ENCODE measurements around the gene METTL24. TPM values are rescaled to one million over a fixed set of nuclear protein-coding genes. Genes with fewer than 3 reads are reported as not detected.
"Not testable (repeated sequence)": the region's sequence is repeated elsewhere in the genome, so short reads cannot be mapped to it uniquely, and the experiment has no call there.

The METTL24 gene
- total RNA-seq, 1 donor from 2014 or later: not detected

- intact Hi-C loops (cut with micrococcal nuclease): no loop called here
- no peak overlapping the region for H3K27ac Mint-ChIP-seq
- no peak overlapping the region for H3K4me3 Mint-ChIP-seq
- no peak for DNase-seq
- H3K36me3 Mint-ChIP-seq (ENCODE audit: low read depth): no peaks in the 10 kb centered on the region
- no peaks in the 10 kb centered on the region for H3K4me1 Mint-ChIP-seq
- H3K9me3 Mint-ChIP-seq: peaks cover 12% of the 10 kb centered on the region
- peaks cover 6% of the 10 kb centered on the region for H3K27me3 Mint-ChIP-seq
These were observed 88.0 kb downstream of the METTL24 start for GRCh38 chr6:110270165-110270564.

DNA sequence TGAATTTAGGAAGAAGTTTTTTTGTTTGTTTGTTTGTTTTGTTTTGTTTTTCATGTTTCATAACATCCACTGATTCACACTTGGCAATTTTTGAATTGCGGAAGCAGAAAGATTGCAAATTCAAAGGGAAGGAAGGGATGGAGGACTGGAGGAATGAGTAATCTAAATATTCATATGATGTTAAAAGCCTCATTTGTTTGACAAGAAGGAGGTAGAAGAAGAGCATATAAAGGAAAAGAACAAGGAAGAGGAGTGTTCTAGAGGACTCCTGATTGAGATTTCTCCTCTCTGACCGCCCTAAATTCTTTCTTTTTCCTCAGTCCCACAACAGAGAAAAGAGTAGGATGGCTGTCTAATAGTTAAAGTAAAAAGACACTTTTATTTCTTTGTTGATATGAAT is 88.5 kb downstream of the METTL24 start:
- H3K27ac Mint-ChIP-seq: no peak overlapping the region
- intact Hi-C loops (cut with micrococcal nuclease): no loop called here
- DNase-seq: no peak
- H3K4me3 Mint-ChIP-seq: no peak overlapping the region
- no peaks in the 10 kb centered on the region for H3K36me3 Mint-ChIP-seq (ENCODE audit: low read depth)
- H3K4me1 Mint-ChIP-seq: no peaks in the 10 kb centered on the region
- H3K27me3 Mint-ChIP-seq: peaks cover 6% of the 10 kb centered on the region
- H3K9me3 Mint-ChIP-seq: peaks cover 9% of the 10 kb centered on the region

- intact Hi-C loops (cut with micrococcal nuclease): no loop called here
- no peaks in the 10 kb centered on the region for H3K36me3 Mint-ChIP-seq (ENCODE audit: low read depth)
- H3K27me3 Mint-ChIP-seq: peaks cover 2% of the 10 kb centered on the region
- no peak for DNase-seq
- H3K4me3 Mint-ChIP-seq: no peak overlapping the region
- H3K9me3 Mint-ChIP-seq: peaks cover 4% of the 10 kb centered on the region
- no peak overlapping the region for H3K27ac Mint-ChIP-seq
- no peaks in the 10 kb centered on the region for H3K4me1 Mint-ChIP-seq
These were observed 91.2 kb downstream of the METTL24 start for GRCh38 chr6:110266996-110267395.

DNA sequence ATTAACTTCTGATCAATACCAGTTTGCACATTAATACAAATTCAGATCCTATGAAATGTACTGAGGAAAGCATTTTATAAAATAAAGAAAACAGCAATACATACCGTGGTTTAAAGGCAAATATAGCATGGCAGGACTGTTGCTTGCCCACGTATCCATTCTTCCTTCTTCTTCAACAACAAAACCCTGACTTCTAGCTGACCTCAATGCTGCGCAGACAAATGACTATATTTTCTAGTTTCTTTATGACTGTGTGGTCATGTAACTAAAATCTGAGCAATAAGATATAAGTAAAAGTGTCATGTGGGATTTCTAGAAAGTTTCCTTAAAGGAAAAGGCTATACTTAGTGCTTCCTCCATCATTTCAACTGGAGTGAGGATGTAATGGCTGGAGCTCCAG is 92.9 kb downstream of the METTL24 start:
- Mint-ChIP-seq H3K9me3 (peaks cover 4% of the 10 kb centered on the region), H3K27me3 (peaks cover 2% of the 10 kb centered on the region), H3K36me3 (ENCODE audit: low read depth) (no peaks in the 10 kb centered on the region), H3K27ac (no peak overlapping the region), H3K4me3 (no peak overlapping the region), H3K4me1 (no peaks in the 10 kb centered on the region)
- intact Hi-C loops (cut with micrococcal nuclease): no loop called here
- no peak for DNase-seq

DNA sequence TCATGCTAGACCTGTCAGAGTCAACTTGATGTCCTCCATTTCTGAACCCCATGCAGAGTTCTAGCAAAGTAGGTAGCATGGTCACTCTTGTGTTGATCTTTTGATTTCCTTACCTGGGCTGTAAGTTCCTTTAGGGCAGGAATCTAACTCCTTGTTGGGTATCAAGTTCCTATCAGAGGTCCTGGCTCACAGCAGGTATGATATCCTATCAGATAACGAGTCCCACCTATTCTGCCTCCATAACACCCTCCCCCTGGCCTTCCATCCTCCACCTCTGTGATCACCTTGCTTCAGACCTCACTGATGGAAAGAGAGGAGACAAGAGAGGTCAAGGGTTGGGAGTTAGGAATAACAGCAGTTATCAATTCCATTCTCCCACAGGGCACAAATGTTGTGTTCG is 101.8 kb downstream of the METTL24 start:
- Mint-ChIP-seq H3K27ac (no peak overlapping the region), H3K4me1 (no peaks in the 10 kb centered on the region), H3K27me3 (no peaks in the 10 kb centered on the region), H3K36me3 (ENCODE audit: low read depth) (no peaks in the 10 kb centered on the region), H3K9me3 (no peaks in the 10 kb centered on the region), H3K4me3 (no peak overlapping the region)
- intact Hi-C loops (cut with micrococcal nuclease): no loop called here
- no peak for DNase-seq

DNA sequence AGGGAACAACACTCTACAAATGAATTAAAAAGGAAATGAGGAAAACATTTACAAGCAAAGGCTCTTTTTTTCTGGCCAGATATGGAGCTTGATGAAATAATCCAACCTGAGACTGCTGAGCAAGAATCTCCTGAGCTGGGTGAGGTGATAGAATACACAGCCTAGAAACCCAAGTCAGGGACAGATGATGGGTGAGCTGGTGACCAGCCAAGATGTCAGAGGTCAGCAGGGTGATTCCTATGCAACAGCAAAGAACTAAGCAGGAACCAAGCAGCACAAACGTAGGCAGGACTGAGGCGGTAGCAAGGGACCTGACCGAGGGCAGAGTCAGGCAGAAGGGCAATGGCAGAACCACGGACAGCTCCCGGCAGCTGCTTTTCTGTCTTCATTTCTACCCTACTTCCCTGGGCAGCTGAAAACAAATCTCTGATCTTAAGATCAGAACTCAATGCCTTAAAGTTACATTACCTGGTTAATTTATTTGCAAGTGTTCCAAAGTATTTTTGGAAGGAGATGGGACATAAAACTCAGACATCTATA is 102.9 kb downstream of the METTL24 start:
- H3K27me3 Mint-ChIP-seq: no peaks in the 10 kb centered on the region
- peak; percentile 65 for DNase-seq
- no peak overlapping the region for H3K4me3 Mint-ChIP-seq
- no peaks in the 10 kb centered on the region for H3K4me1 Mint-ChIP-seq
- H3K27ac Mint-ChIP-seq: no peak overlapping the region
- no peaks in the 10 kb centered on the region for H3K36me3 Mint-ChIP-seq (ENCODE audit: low read depth)
- intact Hi-C loops (cut with micrococcal nuclease): no loop called here
- no peaks in the 10 kb centered on the region for H3K9me3 Mint-ChIP-seq

GRCh38 chr6:110250838-110251237 is 107.3 kb downstream of the METTL24 start:
- H3K36me3 Mint-ChIP-seq (ENCODE audit: low read depth): no peaks in the 10 kb centered on the region
- intact Hi-C loops (cut with micrococcal nuclease): no loop called here
- no peaks in the 10 kb centered on the region for H3K4me1 Mint-ChIP-seq
- H3K4me3 Mint-ChIP-seq: no peak overlapping the region
- no peaks in the 10 kb centered on the region for H3K9me3 Mint-ChIP-seq
- H3K27ac Mint-ChIP-seq: no peak overlapping the region
- H3K27me3 Mint-ChIP-seq: no peaks in the 10 kb centered on the region
- no peak for DNase-seq

DNA sequence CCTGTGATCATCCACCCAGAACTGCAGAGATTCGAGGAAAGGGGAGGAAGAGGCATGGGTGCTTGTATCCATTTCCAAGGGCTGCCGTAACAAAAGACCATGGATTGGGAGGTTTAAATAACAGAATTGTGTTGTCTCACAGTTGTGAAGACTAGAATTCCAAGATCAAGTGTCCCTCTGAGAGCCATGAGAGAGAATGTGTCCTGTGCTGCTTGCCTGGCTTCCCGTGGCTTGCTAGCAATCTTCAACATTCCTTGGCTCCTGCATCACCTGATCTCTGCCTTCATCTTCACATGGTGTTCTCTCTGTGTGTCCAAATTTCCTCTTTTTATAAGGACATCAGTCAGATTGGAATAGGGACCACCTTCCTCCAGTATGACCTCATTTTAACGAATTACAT is 108.1 kb downstream of the METTL24 start:
- Mint-ChIP-seq H3K27me3 (no peaks in the 10 kb centered on the region), H3K4me3 (no peak overlapping the region)

DNA sequence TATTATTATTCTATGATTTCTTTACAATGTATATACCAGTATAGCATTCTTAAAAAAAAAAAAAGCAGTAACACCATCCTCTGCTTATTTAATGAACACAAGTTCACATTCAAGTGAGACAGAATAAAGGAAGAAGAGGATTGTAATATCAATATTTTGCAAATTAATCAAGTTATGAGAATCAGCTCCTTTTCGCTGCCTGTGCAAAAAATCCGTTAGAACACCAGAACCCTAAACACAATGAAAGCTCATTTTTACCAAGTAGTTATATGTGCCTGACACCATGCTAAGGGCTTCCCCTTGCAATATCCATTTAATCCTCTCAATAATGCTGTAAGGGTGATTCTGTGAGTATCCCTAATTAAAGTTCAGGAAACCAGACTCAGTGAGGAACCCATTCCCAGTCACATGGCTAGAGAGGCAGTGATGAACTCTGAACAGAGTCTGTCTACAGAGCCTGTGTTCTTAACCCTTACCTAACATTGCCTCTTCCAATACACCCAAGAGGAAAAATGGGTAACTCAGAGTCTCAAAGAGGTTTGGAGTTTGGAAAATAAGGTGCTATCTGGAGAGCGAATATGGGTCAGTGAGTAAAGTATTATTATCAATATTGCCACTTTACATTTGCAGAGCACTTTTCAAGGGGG is 111.1 kb downstream of the METTL24 start:
- DNase-seq: no peak
- Mint-ChIP-seq H3K9me3 (peaks cover 5% of the 10 kb centered on the region), H3K27me3 (no peaks in the 10 kb centered on the region), H3K4me3 (no peak overlapping the region), H3K27ac (no peak overlapping the region), H3K36me3 (ENCODE audit: low read depth) (no peaks in the 10 kb centered on the region), H3K4me1 (no peaks in the 10 kb centered on the region)
- intact Hi-C loops (cut with micrococcal nuclease): no loop called here

More for the DNA sequence above, 108.1 kb downstream of the METTL24 start:
- DNase-seq: no peak
- H3K4me1 Mint-ChIP-seq: no peaks in the 10 kb centered on the region
- no peaks in the 10 kb centered on the region for H3K9me3 Mint-ChIP-seq
- H3K36me3 Mint-ChIP-seq (ENCODE audit: low read depth): no peaks in the 10 kb centered on the region
- intact Hi-C loops (cut with micrococcal nuclease): no loop called here
- H3K27ac Mint-ChIP-seq: no peak overlapping the region

DNA sequence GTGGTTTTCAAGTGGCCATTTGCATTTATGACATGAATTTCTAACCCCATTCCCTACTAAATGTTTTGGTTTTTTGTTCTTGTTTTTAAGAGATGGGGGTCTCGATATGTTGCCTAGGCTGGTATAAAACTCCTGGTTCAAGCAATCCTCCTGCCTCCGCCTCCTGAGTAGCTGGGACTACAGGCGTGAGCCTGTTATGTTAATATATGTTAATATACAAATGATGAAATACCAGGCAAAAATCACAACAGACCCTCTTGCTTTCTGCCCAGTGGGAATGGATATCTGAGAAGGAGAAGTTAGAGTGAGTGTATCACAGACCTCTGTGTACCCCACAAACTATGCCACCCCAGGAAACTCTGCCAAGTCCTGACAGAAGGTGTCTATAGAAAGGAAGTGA is 111.8 kb downstream of the METTL24 start:
- no peak overlapping the region for H3K4me3 Mint-ChIP-seq
- no peak overlapping the region for H3K27ac Mint-ChIP-seq
- H3K4me1 Mint-ChIP-seq: no peaks in the 10 kb centered on the region
- H3K36me3 Mint-ChIP-seq (ENCODE audit: low read depth): no peaks in the 10 kb centered on the region
- intact Hi-C loops (cut with micrococcal nuclease): no loop called here
- H3K27me3 Mint-ChIP-seq: no peaks in the 10 kb centered on the region
- DNase-seq: no peak
- peaks cover 5% of the 10 kb centered on the region for H3K9me3 Mint-ChIP-seq

GRCh38 chr6:110244621-110245020 is 113.5 kb downstream of the METTL24 start:
- intact Hi-C loops (cut with micrococcal nuclease); H3K9me3 Mint-ChIP-seq; H3K4me1 Mint-ChIP-seq; H3K4me3 Mint-ChIP-seq; H3K36me3 Mint-ChIP-seq (ENCODE audit: low read depth); H3K27me3 Mint-ChIP-seq; H3K27ac Mint-ChIP-seq; DNase-seq: not testable (repeated sequence)

DNA sequence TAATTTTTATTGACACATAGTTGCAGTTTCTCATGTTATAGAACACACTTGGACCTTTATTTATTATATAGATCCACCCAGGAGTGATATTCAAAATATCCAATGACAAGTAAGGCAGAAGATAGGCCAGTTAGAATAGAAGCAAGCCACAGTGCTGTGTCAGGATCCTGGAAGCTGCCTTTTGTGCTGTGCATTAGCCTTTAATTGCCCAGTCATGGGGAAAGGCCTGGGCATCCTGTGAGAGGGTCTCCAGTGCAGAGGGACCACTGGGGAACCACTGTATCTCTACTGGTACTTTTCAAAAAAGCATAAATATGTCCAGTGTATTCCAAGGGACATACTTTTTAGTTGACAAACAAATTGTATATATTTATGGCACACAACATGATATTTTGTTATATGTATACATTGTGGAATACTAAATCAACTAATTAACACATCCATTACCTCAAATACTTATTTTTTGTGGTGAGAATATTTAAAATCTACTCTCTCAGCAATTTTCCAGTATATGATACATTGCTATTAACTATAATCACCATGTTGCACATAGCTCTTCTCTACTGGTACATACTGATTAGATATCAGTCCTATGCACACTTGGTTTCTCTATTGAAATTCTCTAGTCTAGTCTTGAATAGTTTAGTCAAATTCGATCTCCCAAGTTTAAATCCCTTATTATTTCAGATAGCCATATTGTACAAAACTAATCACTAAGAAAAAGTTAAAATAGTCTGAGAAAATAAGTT is 118.4 kb downstream of the METTL24 start:
- Mint-ChIP-seq H3K9me3 (peaks cover 5% of the 10 kb centered on the region), H3K4me3 (no peak overlapping the region), H3K27me3 (no peaks in the 10 kb centered on the region), H3K27ac (no peak overlapping the region), H3K36me3 (ENCODE audit: low read depth) (peaks cover 7% of the 10 kb centered on the region), H3K4me1 (no peaks in the 10 kb centered on the region)
- intact Hi-C loops (cut with micrococcal nuclease): no loop called here
- DNase-seq: no peak

GRCh38 chr6:110236007-110236406 is 122.1 kb downstream of the METTL24 start:
- H3K27ac Mint-ChIP-seq; intact Hi-C loops (cut with micrococcal nuclease); H3K9me3 Mint-ChIP-seq; H3K4me3 Mint-ChIP-seq; H3K4me1 Mint-ChIP-seq; H3K36me3 Mint-ChIP-seq (ENCODE audit: low read depth); H3K27me3 Mint-ChIP-seq; DNase-seq: not testable (repeated sequence)

DNA sequence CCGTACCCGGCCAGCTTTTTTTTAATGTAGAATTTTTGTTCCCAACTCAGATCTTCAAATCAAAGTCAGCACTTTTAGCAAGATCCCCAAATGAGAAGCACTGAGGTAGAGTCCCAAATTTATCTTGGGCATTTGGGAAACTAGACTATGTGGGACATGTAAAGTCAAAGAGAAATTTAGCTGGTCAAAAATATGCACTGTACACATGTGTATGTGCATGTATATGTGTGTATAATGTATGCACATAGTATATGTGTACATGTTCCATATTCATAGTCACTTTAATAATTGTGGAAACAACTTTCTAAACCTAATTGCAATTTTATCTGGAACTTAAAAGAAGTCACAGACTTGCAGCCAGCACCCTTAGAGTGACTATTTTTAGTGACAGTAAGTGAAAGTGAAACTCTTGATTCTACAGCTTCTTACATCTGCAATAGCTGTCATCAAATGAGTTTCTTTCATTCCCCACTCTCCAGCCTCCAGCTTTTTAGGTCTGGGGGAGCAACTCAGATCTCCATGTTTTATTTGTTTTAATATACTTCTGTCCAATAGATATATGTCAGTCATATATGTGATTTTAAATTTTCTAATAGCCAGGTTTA is 124.3 kb downstream of the METTL24 start:
- no peaks in the 10 kb centered on the region for H3K9me3 Mint-ChIP-seq
- no peak overlapping the region for H3K27ac Mint-ChIP-seq
- no peaks in the 10 kb centered on the region for H3K27me3 Mint-ChIP-seq
- H3K4me1 Mint-ChIP-seq: peaks cover 2% of the 10 kb centered on the region
- peaks cover 17% of the 10 kb centered on the region for H3K36me3 Mint-ChIP-seq (ENCODE audit: low read depth)
- DNase-seq: peak; percentile 62
- H3K4me3 Mint-ChIP-seq: no peak overlapping the region
- intact Hi-C loops (cut with micrococcal nuclease): loop anchor here (5.0 kb wide), 1 partner anchor 52 kb away; the partner anchor contains the start of gene CDC40
